AG04449 (cell line): ENCODE results near the gene RSPRY1.

Experiments
- CTCF ChIA-PET: fragments of 350-600 bp; formaldehyde crosslinking; extraction: SDS; loops from one replicate; lab custom pipeline; 2021; ENCODE audit warnings: antibody characterized with exemption; lab: Yijun Ruan, JAX
- POLR2A ChIA-PET: fragments of 400-600, 350-600 bp; formaldehyde crosslinking; extraction: SDS; loops from one replicate; lab custom pipeline; 2020; ENCODE audit warnings: antibody characterized with exemption, inconsistent platforms; lab: Yijun Ruan, JAX
- DNase-seq: peaks from one replicate; pipeline ENCODE4 v3.0.0-alpha.2; 2010; ENCODE audit warnings: low read depth, low spot score
- H3K4me3 ChIP-seq: 2 replicates; pipeline ENCODE4 v1.5.1; 2011; ENCODE audit warnings: low read depth, mild to moderate bottlenecking, control low read depth, low read length
- CTCF ChIP-seq: IDR thresholded peaks from one replicate; pipeline ENCODE4 v1.5.1; 2011; ENCODE audit warnings: mild to moderate bottlenecking, moderate library complexity, low read length, control low read depth, inconsistent platforms; ENCODE audit not compliant: insufficient read depth; ENCODE audit errors: missing control alignments

The RSPRY1 gene

GRCh38 chr16:57202095-57202886, 16.2 kb downstream of the RSPRY1 start:
- DNase-seq, result no peak
- no peak overlapping the region for H3K4me3 ChIP-seq
- CTCF ChIA-PET, result interaction anchor here (1.8 kb wide), 1 partner anchor 8 kb away, joined by 5 read pairs; no protein-coding TSS in a partner anchor
- TF ChIP-seq CTCF, result no peak
- POLR2A ChIA-PET, result no interaction called here

- TF ChIP-seq CTCF, result no peak
- H3K4me3 ChIP-seq, result no peak overlapping the region
- ChIA-PET POLR2A (no interaction called here), CTCF (interaction anchor here (1.8 kb wide), 1 partner anchor 9 kb away, joined by 5 read pairs; no protein-coding TSS in a partner anchor)
- no peak for DNase-seq
These were observed 17.3 kb downstream of the RSPRY1 start for GRCh38 chr16:57203451-57203850.

GRCh38 chr16:57204675-57205074, 18.5 kb downstream of the RSPRY1 start:
- no peak for TF ChIP-seq CTCF
- no peak for DNase-seq
- ChIA-PET CTCF (no interaction called here), POLR2A (no interaction called here)
- no peak overlapping the region for H3K4me3 ChIP-seq

DNA sequence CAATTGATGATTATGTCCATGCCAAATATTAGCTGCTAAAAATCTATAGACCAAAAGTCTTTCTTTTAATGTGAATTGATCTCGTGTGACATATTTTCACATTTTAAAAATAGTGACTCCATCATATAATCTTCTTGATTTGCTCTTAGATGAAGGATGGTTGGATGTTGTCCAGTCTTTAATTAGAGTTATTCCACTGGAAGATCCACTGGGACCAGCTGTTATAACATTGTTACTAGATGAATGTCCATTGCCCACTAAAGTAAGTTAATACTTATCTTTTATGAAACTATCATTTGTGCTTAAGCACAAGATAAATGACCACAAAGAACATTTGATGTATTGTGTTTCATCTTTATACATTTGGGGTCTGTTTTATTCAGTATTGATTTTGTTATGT, 22.8 kb downstream of the RSPRY1 start:
- TF ChIP-seq CTCF, result no peak
- H3K4me3 ChIP-seq, result no peak overlapping the region
- POLR2A ChIA-PET, result no interaction called here
- CTCF ChIA-PET, result no interaction called here
- DNase-seq, result no peak

- DNase-seq, result no peak
- no peak overlapping the region for H3K4me3 ChIP-seq
- TF ChIP-seq CTCF, result no peak
- CTCF ChIA-PET, result no interaction called here
- POLR2A ChIA-PET, result no interaction called here
These were observed 23.7 kb downstream of the RSPRY1 start for GRCh38 chr16:57209780-57210179.

GRCh38 chr16:57213462-57213861, 27.3 kb downstream of the RSPRY1 start:
- no peak overlapping the region for H3K4me3 ChIP-seq
- DNase-seq, result no peak
- ChIA-PET POLR2A (no interaction called here), CTCF (interaction anchor here (0.9 to 1.2 kb wide), 3 partner anchors 19 to 249 kb away, joined by 3 read pairs; partner anchors contain the start of genes CPNE2 and POLR2C)
- TF ChIP-seq CTCF, result no peak
